Smooth muscle cell (in vitro differentiated cells): Measurements from ENCODE around the gene EIF2B2. TPM values are rescaled to one million over a fixed set of nuclear protein-coding genes. Genes with fewer than 3 reads are reported as not detected.

Source experiments
- DNase-seq: peaks from one replicate; lab custom pipeline; 2025; ENCODE audit not compliant: unreplicated experiment; lab: John Stamatoyannopoulos, UW
- H2AFZ ChIP-seq: fragments of 200-600 bp; sonication (generic); 2 replicates; pipeline ENCODE4 v1.6.0; 2016; ENCODE audit warnings: antibody characterized with exemption, low read depth, mild to moderate bottlenecking
- H3F3A ChIP-seq: fragments of 200-600 bp; sonication (generic); 2 replicates; pipeline ENCODE4 v1.6.0; 2017; ENCODE audit warnings: antibody characterized with exemption, low read depth
- H3K27ac ChIP-seq: fragments of 200-600 bp; sonication (generic); 2 replicates; pipeline ENCODE4 v1.5.1; 2016; ENCODE audit warnings: low read depth, mild to moderate bottlenecking
- H3K27me3 ChIP-seq: fragments of 200-600 bp; sonication (generic); 2 replicates; pipeline ENCODE4 v1.6.1; 2016; ENCODE audit warnings: low read depth, mild to moderate bottlenecking
- H3K36me3 ChIP-seq: fragments of 200-600 bp; sonication (generic); 2 replicates; pipeline ENCODE4 v1.5.1; 2016; ENCODE audit warnings: low read depth
- H3K4me1 ChIP-seq: fragments of 200-600 bp; sonication (generic); 2 replicates; pipeline ENCODE4 v1.5.1; 2016; ENCODE audit warnings: low read depth
- H3K4me2 ChIP-seq: fragments of 200-600 bp; sonication (generic); 2 replicates; pipeline ENCODE4 v1.6.0; 2016; ENCODE audit warnings: mild to moderate bottlenecking
- H3K4me3 ChIP-seq: fragments of 200-600 bp; sonication (generic); 2 replicates; pipeline ENCODE4 v1.5.1; 2016; ENCODE audit warnings: mild to moderate bottlenecking
- H3K79me2 ChIP-seq: fragments of 200-600 bp; sonication (generic); 2 replicates; pipeline ENCODE4 v1.6.0; 2016; ENCODE audit warnings: low read depth, mild to moderate bottlenecking
- H3K9ac ChIP-seq: fragments of 200-600 bp; sonication (generic); 2 replicates; pipeline ENCODE4 v1.6.0; 2016; ENCODE audit warnings: low read depth
- H3K9me3 ChIP-seq: fragments of 200-600 bp; sonication (generic); replicated peaks from 2 replicates; pipeline ENCODE4 v1.5.1; 2016; ENCODE audit warnings: low read depth
- H4K20me1 ChIP-seq: fragments of 200-600 bp; sonication (generic); 2 replicates; pipeline ENCODE4 v1.6.0; 2016; ENCODE audit warnings: low read depth
- WGBS: methylation state at CpG from one replicate; pipeline ENCODE4 v1.1.7; 2016; ENCODE audit warnings: low lambda C conversion rate; 5-methylcytosine and 5-hydroxymethylcytosine counted together
- polyA plus RNA-seq: library from polyadenylated mRNA; unstranded; fragments of >200 nt; fragmentation: Nextera tagmentation; extraction: Ambion mirVana; gene quantifications from 2 replicates; pipeline ENCODE4 v1.2.1, GENCODE V29; 2016
- total RNA-seq: library from RNA; depleted of rRNA; stranded (reverse); fragments of >200 nt; gene quantifications from 2 replicates; pipeline ENCODE4 v1.2.3, GENCODE V29; 2014
- TF ChIP-seq, protein P1 (sequence below): fragments of 200-600 bp; sonication (generic); IDR thresholded peaks from 2 replicates; pipeline ENCODE4 v1.5.1; 2017; ENCODE audit warnings: borderline replicate concordance, mild to moderate bottlenecking, antibody characterized with exemption; ENCODE audit not compliant: insufficient read depth, poor library complexity, severe bottlenecking

The EIF2B2 gene
- total and polyA plus RNA-seq, 2 experiments from 2014 or later: 38.0 to 71.2 TPM

DNA sequence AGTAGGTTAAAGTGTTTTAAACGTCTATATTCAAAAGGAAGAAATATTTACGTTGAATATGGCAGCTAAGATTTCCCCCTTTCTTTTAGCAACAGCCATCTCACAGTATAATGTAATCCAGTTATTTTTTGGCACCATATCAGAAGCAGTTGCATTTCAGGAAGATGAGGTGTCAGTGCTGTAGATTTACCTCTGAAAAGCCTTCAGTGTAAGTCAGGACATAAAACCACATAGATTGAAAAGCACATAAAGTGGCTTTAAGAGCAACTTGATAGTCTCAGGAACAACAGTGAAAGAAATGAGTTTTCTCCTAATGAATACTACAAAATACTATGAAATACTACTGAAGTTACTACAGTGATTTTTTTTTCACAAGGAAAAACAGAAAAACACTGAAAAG lies 41.6 kb downstream of the EIF2B2 start:
- DNase-seq: no peak
- Histone ChIP-seq H4K20me1 (no peaks in the 10 kb centered on the region), H3K9me3 (no peaks in the 10 kb centered on the region), H2AFZ (no peak overlapping the region), H3K36me3 (no peaks in the 10 kb centered on the region), H3K4me3 (no peak overlapping the region), H3F3A (no peaks in the 10 kb centered on the region), H3K79me2 (peaks cover 17% of the 10 kb centered on the region), H3K9ac (no peak overlapping the region), H3K4me1 (no peaks in the 10 kb centered on the region), H3K4me2 (no peak overlapping the region), H3K27ac (no peak overlapping the region), H3K27me3 (no peaks in the 10 kb centered on the region)
- TF ChIP-seq, protein P1, sequence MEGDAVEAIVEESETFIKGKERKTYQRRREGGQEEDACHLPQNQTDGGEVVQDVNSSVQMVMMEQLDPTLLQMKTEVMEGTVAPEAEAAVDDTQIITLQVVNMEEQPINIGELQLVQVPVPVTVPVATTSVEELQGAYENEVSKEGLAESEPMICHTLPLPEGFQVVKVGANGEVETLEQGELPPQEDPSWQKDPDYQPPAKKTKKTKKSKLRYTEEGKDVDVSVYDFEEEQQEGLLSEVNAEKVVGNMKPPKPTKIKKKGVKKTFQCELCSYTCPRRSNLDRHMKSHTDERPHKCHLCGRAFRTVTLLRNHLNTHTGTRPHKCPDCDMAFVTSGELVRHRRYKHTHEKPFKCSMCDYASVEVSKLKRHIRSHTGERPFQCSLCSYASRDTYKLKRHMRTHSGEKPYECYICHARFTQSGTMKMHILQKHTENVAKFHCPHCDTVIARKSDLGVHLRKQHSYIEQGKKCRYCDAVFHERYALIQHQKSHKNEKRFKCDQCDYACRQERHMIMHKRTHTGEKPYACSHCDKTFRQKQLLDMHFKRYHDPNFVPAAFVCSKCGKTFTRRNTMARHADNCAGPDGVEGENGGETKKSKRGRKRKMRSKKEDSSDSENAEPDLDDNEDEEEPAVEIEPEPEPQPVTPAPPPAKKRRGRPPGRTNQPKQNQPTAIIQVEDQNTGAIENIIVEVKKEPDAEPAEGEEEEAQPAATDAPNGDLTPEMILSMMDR: no peak
- 71% methylated on average over 2 of the region's 2 CpGs for WGBS

DNA sequence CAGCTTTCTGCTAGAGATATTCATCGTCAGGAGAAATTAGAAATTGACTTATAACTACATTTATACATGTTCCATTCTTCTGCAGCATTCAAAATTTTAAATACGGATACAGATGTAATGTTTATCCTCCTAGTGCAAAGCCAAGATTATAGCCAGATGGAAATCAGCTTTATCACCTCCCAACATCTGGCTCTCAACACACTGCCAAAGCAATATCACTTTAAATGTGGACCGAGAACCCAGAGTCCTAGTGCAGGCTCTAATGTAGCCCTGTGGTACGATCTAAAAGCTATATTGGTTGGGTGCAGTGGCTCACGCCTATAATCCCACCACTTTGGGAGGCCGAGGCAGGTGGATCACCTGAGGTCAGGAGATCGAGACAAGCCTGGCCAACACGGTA lies 42.0 kb downstream of the EIF2B2 start:
- no peaks in the 10 kb centered on the region for H3F3A ChIP-seq
- WGBS: 94% methylated on average over 8 of the region's 8 CpGs
- H3K27ac ChIP-seq: no peak overlapping the region
- H3K36me3 ChIP-seq: no peaks in the 10 kb centered on the region
- no peak overlapping the region for H3K4me2 ChIP-seq
- no peaks in the 10 kb centered on the region for H3K27me3 ChIP-seq
- H3K9ac ChIP-seq: no peak overlapping the region
- H3K79me2 ChIP-seq: peaks cover 21% of the 10 kb centered on the region
- H3K9me3 ChIP-seq: no peaks in the 10 kb centered on the region
- DNase-seq: no peak
- TF ChIP-seq, protein P1: no peak
- no peak overlapping the region for H2AFZ ChIP-seq
- H3K4me1 ChIP-seq: no peaks in the 10 kb centered on the region
- H3K4me3 ChIP-seq: no peak overlapping the region
- no peaks in the 10 kb centered on the region for H4K20me1 ChIP-seq

DNA sequence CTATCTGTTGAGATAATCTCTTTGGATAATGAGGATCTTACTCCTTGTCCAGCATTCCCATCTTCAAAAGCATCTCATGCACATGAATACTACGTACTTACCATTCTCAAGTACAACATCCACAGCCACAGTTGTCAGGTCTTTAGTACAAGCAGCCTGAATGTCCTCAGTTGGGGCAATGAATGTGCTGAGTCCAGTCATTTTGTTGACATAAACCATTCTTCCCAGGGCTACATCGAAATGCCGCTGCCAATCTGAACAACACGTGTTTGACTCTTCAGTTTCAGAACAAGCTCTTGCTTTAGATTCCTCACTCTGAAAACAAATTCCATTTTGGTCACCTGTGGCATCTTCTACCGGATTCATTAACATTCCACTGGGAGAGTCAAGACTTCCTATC lies 43.6 kb downstream of the EIF2B2 start:
- 89% methylated on average over 5 of the region's 5 CpGs for WGBS
- H3K4me2 ChIP-seq: no peak overlapping the region
- H3K79me2 ChIP-seq: peaks cover 30% of the 10 kb centered on the region

DNA sequence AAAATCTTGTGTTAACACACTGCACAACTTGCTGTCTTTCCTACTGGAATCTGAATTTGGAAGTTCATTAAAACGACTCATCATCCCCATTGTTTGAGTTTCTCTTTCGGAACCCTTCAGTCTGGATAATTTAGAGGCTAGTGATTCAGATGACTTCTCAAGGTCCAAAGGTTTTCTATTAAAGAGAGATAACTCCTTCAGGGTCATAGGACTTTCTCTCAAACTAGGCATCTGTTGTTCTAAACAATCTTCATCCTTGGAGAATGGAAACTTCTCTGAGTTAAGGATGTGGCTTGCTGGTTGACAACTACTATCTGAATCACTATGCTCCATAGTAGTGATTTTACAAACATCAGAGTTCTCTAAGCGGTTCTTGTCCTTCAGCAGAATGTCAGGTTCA lies 44.2 kb downstream of the EIF2B2 start:
- Histone ChIP-seq H3K4me2 (no peak overlapping the region), H3K9ac (no peak overlapping the region), H4K20me1 (no peaks in the 10 kb centered on the region), H2AFZ (no peak overlapping the region), H3F3A (no peaks in the 10 kb centered on the region), H3K36me3 (no peaks in the 10 kb centered on the region), H3K4me3 (no peak overlapping the region), H3K79me2 (peaks cover 30% of the 10 kb centered on the region), H3K27ac (no peak overlapping the region), H3K27me3 (no peaks in the 10 kb centered on the region), H3K4me1 (peaks cover 4% of the 10 kb centered on the region), H3K9me3 (no peaks in the 10 kb centered on the region)
- 94% methylated on average over 3 of the region's 3 CpGs for WGBS
- no peak for DNase-seq
- TF ChIP-seq, protein P1: no peak

More for the DNA sequence above, 43.6 kb downstream of the EIF2B2 start:
- H3K9me3 ChIP-seq: no peaks in the 10 kb centered on the region
- H4K20me1 ChIP-seq: no peaks in the 10 kb centered on the region
- no peak overlapping the region for H3K9ac ChIP-seq
- TF ChIP-seq, protein P1: no peak
- H3K36me3 ChIP-seq: no peaks in the 10 kb centered on the region
- H3K27me3 ChIP-seq: no peaks in the 10 kb centered on the region
- H3F3A ChIP-seq: no peaks in the 10 kb centered on the region
- no peak overlapping the region for H3K4me3 ChIP-seq
- no peak overlapping the region for H2AFZ ChIP-seq
- DNase-seq: no peak
- H3K27ac ChIP-seq: no peak overlapping the region
- H3K4me1 ChIP-seq: peaks cover 4% of the 10 kb centered on the region
